ENCODE measurements around the gene NSD2. TPM values are rescaled to one million over a fixed set of nuclear protein-coding genes. Genes with fewer than 3 reads are reported as not detected.

The NSD2 gene
- polyA plus RNA-seq, 1 donor from 2014 or later = 51.6 TPM

- Histone ChIP-seq H3K9me2 (ENCODE audit: insufficient read depth, low read length) (no peaks in the 10 kb centered on the region), H2AFZ (ENCODE audit: low read depth, low read length) (no peak overlapping the region), H3K36me3 (ENCODE audit: insufficient read depth, low read length) (no peaks in the 10 kb centered on the region), H3K27me3 (ENCODE audit: insufficient read depth, low read depth, low read length) (no peaks in the 10 kb centered on the region), H3K79me2 (replicated peaks; ENCODE audit: insufficient read depth, low read length) (peaks cover 28% of the 10 kb centered on the region), H3K4me2 (ENCODE audit: low read length) (no peak overlapping the region), H3K9me3 (ENCODE audit: low read length) (no peaks in the 10 kb centered on the region), H3F3A (ENCODE audit: insufficient read depth, low read length, poor library complexity, severe bottlenecking) (no peaks in the 10 kb centered on the region), H3K4me3 (ENCODE audit: low read length) (no peak overlapping the region), H3K9ac (ENCODE audit: low read length) (no peak overlapping the region), H4K20me1 (ENCODE audit: insufficient read depth) (no peaks in the 10 kb centered on the region), H3K27ac (ENCODE audit: low read length) (no peak overlapping the region)
- TF ChIP-seq EP300 (conservative IDR thresholded peaks at IDR 0.05; ENCODE audit: poor library complexity, severe bottlenecking) (no peak), SMC3 (conservative IDR thresholded peaks at IDR 0.05; ENCODE audit: poor library complexity) (no peak), EZH2 (IDR thresholded peaks at IDR 0.05; ENCODE audit: borderline replicate concordance, insufficient read depth, low read length, poor library complexity, severe bottlenecking) (no peak), MXI1 (conservative IDR thresholded peaks at IDR 0.05; ENCODE audit: poor library complexity, severe bottlenecking) (no peak), POLR2AphosphoS5 (IDR thresholded peaks at IDR 0.05) (no peak), TAF1 (IDR thresholded peaks at IDR 0.05; ENCODE audit: low read depth) (no peak), RAD21 (conservative IDR thresholded peaks at IDR 0.05) (no peak), CTCF (IDR thresholded peaks at IDR 0.05; ENCODE audit: poor library complexity, severe bottlenecking) (no peak), REST (IDR thresholded peaks at IDR 0.05; ENCODE audit: borderline replicate concordance) (no peak)
Observed at GRCh38 chr4:1991596-1992434, 120.6 kb downstream of the NSD2 start.

- Histone ChIP-seq H3K79me2 (replicated peaks; ENCODE audit: insufficient read depth, low read length) (peaks cover 36% of the 10 kb centered on the region), H3F3A (ENCODE audit: insufficient read depth, low read length, poor library complexity, severe bottlenecking) (no peaks in the 10 kb centered on the region), H3K4me3 (ENCODE audit: low read length) (no peak overlapping the region), H3K4me2 (ENCODE audit: low read length) (no peak overlapping the region), H3K27ac (ENCODE audit: low read length) (no peak overlapping the region), H4K20me1 (ENCODE audit: insufficient read depth) (no peaks in the 10 kb centered on the region), H3K9me3 (ENCODE audit: low read length) (no peaks in the 10 kb centered on the region), H2AFZ (ENCODE audit: low read depth, low read length) (no peak overlapping the region), H3K36me3 (ENCODE audit: insufficient read depth, low read length) (no peaks in the 10 kb centered on the region), H3K9ac (ENCODE audit: low read length) (no peak overlapping the region), H3K27me3 (ENCODE audit: insufficient read depth, low read depth, low read length) (no peaks in the 10 kb centered on the region), H3K9me2 (ENCODE audit: insufficient read depth, low read length) (no peaks in the 10 kb centered on the region)
- TF ChIP-seq POLR2AphosphoS5 (IDR thresholded peaks at IDR 0.05) = no peak
- no peak for TF ChIP-seq SMC3 (conservative IDR thresholded peaks at IDR 0.05; ENCODE audit: poor library complexity)
- TF ChIP-seq EP300 (conservative IDR thresholded peaks at IDR 0.05; ENCODE audit: poor library complexity, severe bottlenecking) = no peak
- TF ChIP-seq CTCF (IDR thresholded peaks at IDR 0.05; ENCODE audit: poor library complexity, severe bottlenecking) = no peak
- no peak for TF ChIP-seq RAD21 (conservative IDR thresholded peaks at IDR 0.05)
- TF ChIP-seq EZH2 (IDR thresholded peaks at IDR 0.05; ENCODE audit: borderline replicate concordance, insufficient read depth, low read length, poor library complexity, severe bottlenecking) = no peak
- TF ChIP-seq MXI1 (conservative IDR thresholded peaks at IDR 0.05; ENCODE audit: poor library complexity, severe bottlenecking) = no peak
- no peak for TF ChIP-seq TAF1 (IDR thresholded peaks at IDR 0.05; ENCODE audit: low read depth)
- no peak for TF ChIP-seq REST (IDR thresholded peaks at IDR 0.05; ENCODE audit: borderline replicate concordance)
Observed at GRCh38 chr4:1992468-1993168, 121.4 kb downstream of the NSD2 start.
